OCI-LY7 (cell line): ENCODE results near the gene HCN3. TPM values are rescaled to one million over a fixed set of nuclear protein-coding genes. Genes with fewer than 3 reads are reported as not detected.

Source experiments
- BruUV-seq: library from RNA; stranded (reverse); fragments of 400-500 nt; replicated peaks from 2 replicates; lab custom pipeline; 2021; lab: Mats Ljungman, UMichigan
- CTCF ChIA-PET: fragments of 300-600 bp; sonication (Branson Sonifier 250); formaldehyde crosslinking; loops from one replicate; lab custom pipeline; 2022; ENCODE audit warnings: antibody characterized with exemption; ENCODE audit not compliant: unreplicated experiment; lab: Charles Lee
- POLR2A ChIA-PET: fragments of 300-600 bp; sonication (Branson Sonifier 250); formaldehyde crosslinking; loops from one replicate; lab custom pipeline; 2022; ENCODE audit warnings: antibody characterized with exemption; lab: Charles Lee
- DNase-seq: peaks from one replicate; pipeline ENCODE4 v3.0.0-alpha.2; 2015; ENCODE audit warnings: low spot score
- H2AFZ ChIP-seq: fragments of 200-600 bp; sonication (generic), shearing (Covaris generic); 2 replicates; pipeline ENCODE4 v1.6.1; 2014; ENCODE audit warnings: mild to moderate bottlenecking, antibody characterized with exemption, low read length, moderate library complexity
- H3K27ac ChIP-seq: fragments of 200-600 bp; sonication (generic); 2 replicates; pipeline ENCODE4 v1.5.1; 2014; ENCODE audit warnings: mixed run types, low read depth, mild to moderate bottlenecking, moderate library complexity, low read length, inconsistent platforms; ENCODE audit not compliant: poor library complexity, severe bottlenecking
- H3K36me3 ChIP-seq: fragments of 200-600 bp; sonication (generic); 2 replicates; pipeline ENCODE4 v1.6.1; 2014; ENCODE audit warnings: mild to moderate bottlenecking, antibody characterized with exemption, low read length, moderate library complexity, mixed read lengths; ENCODE audit not compliant: insufficient read depth
- H3K4me1 ChIP-seq: fragments of 200-600 bp; sonication (generic); 2 replicates; pipeline ENCODE4 v1.5.1; 2014; ENCODE audit warnings: mild to moderate bottlenecking, low read length; ENCODE audit not compliant: insufficient read depth, poor library complexity, severe bottlenecking
- H3K4me2 ChIP-seq: fragments of 200-600 bp; sonication (generic); 2 replicates; pipeline ENCODE4 v1.6.1; 2014; ENCODE audit warnings: mild to moderate bottlenecking, low read length
- H3K4me3 ChIP-seq: fragments of 200-600 bp; sonication (generic); 2 replicates; pipeline ENCODE4 v1.5.1; 2014; ENCODE audit warnings: mild to moderate bottlenecking, low read depth, low read length; ENCODE audit not compliant: poor library complexity, severe bottlenecking
- H3K79me2 ChIP-seq: fragments of 200-600 bp; sonication (generic); 2 replicates; pipeline ENCODE4 v1.6.1; 2016; ENCODE audit warnings: low read depth, mild to moderate bottlenecking, low read length, moderate library complexity, mixed read lengths; ENCODE audit not compliant: insufficient read depth
- H3K9me2 ChIP-seq: fragments of 200-600 bp; sonication (generic); 2 replicates; pipeline ENCODE4 v1.6.1; 2016; ENCODE audit warnings: mild to moderate bottlenecking, low read length, mixed read lengths; ENCODE audit not compliant: insufficient read depth
- H3K9me3 ChIP-seq: fragments of 200-600 bp; sonication (generic); 2 replicates; pipeline ENCODE4 v1.6.1; 2014; ENCODE audit warnings: mild to moderate bottlenecking, mixed run types, low read length, mixed read lengths
- H4K20me1 ChIP-seq: fragments of 200-600 bp; sonication (generic); 2 replicates; pipeline ENCODE4 v1.6.1; 2014; ENCODE audit warnings: mild to moderate bottlenecking, antibody characterized with exemption, low read length, moderate library complexity, mixed read lengths; ENCODE audit not compliant: insufficient read depth
- EZH2phosphoT487 ChIP-seq: fragments of 200-600 bp; sonication (generic); IDR thresholded peaks from 2 replicates; pipeline ENCODE4 v1.6.1; 2018; ENCODE audit warnings: low read depth, borderline replicate concordance, mild to moderate bottlenecking, mixed run types, antibody characterized with exemption, low read length, moderate library complexity, mixed read lengths
- intact Hi-C: fragments of 100-400 bp; cut with micrococcal nuclease; formaldehyde crosslinking; loops from one replicate; pipeline ENCODE4 v1.10.0; 2022; ENCODE audit not compliant: unreplicated experiment
- total RNA-seq, 2 experiments: library from RNA; depleted of rRNA in 1 of 2; stranded (reverse); fragments of >200 nt in 1 of 2; shearing (Covaris generic) in 1 of 2; gene quantifications; 2 replicates each; pipeline ENCODE4 v1.2.3, GENCODE V29; 2014 to 2022
- TF ChIP-seq, protein P1 (sequence below): fragments of 200-600 bp; sonication (generic); conservative IDR thresholded peaks from 2 replicates; pipeline ENCODE4 v1.5.1; 2014; ENCODE audit warnings: mild to moderate bottlenecking, antibody characterized with exemption, low read length, moderate library complexity, mixed read lengths

HCN3 gene
- total RNA-seq, 2 experiments from 2014 or later: 6.7 to 19.2 TPM

DNA sequence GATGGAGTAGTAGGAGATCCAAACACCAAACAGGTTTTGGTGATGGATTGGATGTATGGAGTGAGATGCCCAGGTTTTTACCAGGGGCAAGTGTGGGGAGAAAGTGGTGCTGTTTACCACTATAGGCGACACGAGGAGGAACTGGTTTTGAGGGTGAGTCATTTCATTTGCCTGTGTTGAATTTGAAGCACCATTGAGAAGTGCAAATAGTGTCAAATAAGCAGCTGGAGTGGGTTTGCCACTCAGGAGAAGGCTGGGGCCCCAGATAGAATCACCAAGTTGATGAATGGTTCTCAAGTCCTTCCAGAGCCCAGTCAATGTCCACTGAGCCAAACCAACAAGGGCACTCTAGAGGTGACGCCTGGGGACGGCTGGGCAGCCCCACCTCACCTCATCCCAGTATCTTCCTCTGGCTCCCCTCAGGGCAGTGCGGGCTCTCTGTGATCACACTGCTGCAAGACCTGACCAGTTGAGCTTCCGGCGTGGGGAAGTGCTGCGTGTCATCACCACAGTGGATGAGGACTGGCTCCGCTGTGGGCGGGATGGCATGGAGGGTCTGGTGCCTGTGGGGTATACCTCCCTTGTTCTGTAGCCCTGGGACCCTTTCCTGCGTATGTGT is 52.8 kb downstream of the HCN3 start:
- no peak for TF ChIP-seq EZH2phosphoT487
- TF ChIP-seq, protein P1, sequence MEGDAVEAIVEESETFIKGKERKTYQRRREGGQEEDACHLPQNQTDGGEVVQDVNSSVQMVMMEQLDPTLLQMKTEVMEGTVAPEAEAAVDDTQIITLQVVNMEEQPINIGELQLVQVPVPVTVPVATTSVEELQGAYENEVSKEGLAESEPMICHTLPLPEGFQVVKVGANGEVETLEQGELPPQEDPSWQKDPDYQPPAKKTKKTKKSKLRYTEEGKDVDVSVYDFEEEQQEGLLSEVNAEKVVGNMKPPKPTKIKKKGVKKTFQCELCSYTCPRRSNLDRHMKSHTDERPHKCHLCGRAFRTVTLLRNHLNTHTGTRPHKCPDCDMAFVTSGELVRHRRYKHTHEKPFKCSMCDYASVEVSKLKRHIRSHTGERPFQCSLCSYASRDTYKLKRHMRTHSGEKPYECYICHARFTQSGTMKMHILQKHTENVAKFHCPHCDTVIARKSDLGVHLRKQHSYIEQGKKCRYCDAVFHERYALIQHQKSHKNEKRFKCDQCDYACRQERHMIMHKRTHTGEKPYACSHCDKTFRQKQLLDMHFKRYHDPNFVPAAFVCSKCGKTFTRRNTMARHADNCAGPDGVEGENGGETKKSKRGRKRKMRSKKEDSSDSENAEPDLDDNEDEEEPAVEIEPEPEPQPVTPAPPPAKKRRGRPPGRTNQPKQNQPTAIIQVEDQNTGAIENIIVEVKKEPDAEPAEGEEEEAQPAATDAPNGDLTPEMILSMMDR: no peak
- Histone ChIP-seq H3K4me3 (no peak overlapping the region), H3K79me2 (no peaks in the 10 kb centered on the region), H3K36me3 (peaks cover 30% of the 10 kb centered on the region), H3K4me1 (no peaks in the 10 kb centered on the region), H3K9me2 (no peaks in the 10 kb centered on the region), H3K4me2 (no peak overlapping the region), H3K27ac (no peak overlapping the region), H4K20me1 (no peaks in the 10 kb centered on the region), H3K9me3 (no peaks in the 10 kb centered on the region), H2AFZ (no peak overlapping the region)
- CTCF ChIA-PET: no interaction called here
- POLR2A ChIA-PET: interaction anchor here (0.7 kb wide), 1 partner anchor 10 kb away, joined by 5 read pairs; no protein-coding TSS in a partner anchor
- no peak for DNase-seq
- intact Hi-C loops: no loop called here
- BruUV-seq: no TSS peak

DNA sequence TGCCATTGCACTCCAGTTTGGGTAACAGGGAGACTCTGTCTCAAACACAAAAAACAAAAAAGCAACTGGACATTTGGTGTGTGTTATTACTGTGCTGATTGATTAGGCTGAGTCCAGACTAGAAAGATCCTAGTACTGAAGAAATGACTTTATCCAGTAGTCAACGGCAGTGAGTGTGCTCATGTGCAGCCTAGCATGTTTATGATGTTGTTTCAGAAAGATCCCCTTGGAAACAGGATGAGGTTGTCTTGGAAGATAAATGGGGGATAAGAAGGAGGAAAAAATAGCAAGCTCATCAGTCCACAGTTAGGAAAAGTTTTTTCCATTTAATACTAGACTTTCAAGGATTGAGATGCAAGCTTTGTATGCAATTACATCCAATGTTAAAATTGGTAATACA is 57.7 kb downstream of the HCN3 start:
- no peak overlapping the region for H3K4me3 ChIP-seq
- H3K9me2 ChIP-seq: no peaks in the 10 kb centered on the region
- no peak for DNase-seq
- H3K9me3 ChIP-seq: no peaks in the 10 kb centered on the region
- no peak overlapping the region for H3K27ac ChIP-seq
- TF ChIP-seq, protein P1: no peak
- no peaks in the 10 kb centered on the region for H3K79me2 ChIP-seq
- BruUV-seq: no TSS peak
- ChIA-PET CTCF (no interaction called here), POLR2A (interaction anchor here (0.6 to 1.1 kb wide), 2 partner anchors 9 to 155 kb away, joined by 3 to 5 read pairs; no protein-coding TSS in a partner anchor)
- no peaks in the 10 kb centered on the region for H3K4me1 ChIP-seq
- peaks cover 72% of the 10 kb centered on the region for H3K36me3 ChIP-seq
- H3K4me2 ChIP-seq: no peak overlapping the region
- intact Hi-C loops: no loop called here
- H2AFZ ChIP-seq: no peak overlapping the region
- no peaks in the 10 kb centered on the region for H4K20me1 ChIP-seq

Other genes with a start within 250 kb of the HCN3 start
- gene DCST2, start 243.7 kb upstream of the HCN3 start, total RNA-seq (2014; rRNA removed; shearing (Covaris generic)): 0.85 and 1.7 TPM in 2 replicates
- 2.0 and 3.9 TPM in 2 replicates for gene DCST2, start 243.7 kb upstream of the HCN3 start, total RNA-seq (2022)
- not detected in 2 replicates for gene DCST1, start 243.6 kb upstream of the HCN3 start, total RNA-seq (2014; rRNA removed; shearing (Covaris generic))
- gene DCST1, start 243.6 kb upstream of the HCN3 start, total RNA-seq (2022): not detected in 2 replicates
- gene ADAM15, start 226.1 kb upstream of the HCN3 start, total RNA-seq (2014; rRNA removed; shearing (Covaris generic)): 14.2 and 19.7 TPM in 2 replicates
- 50.4 and 56.1 TPM in 2 replicates for gene ADAM15, start 226.1 kb upstream of the HCN3 start, total RNA-seq (2022)
- 10.5 and 11.5 TPM in 2 replicates for gene EFNA4, start 213.7 kb upstream of the HCN3 start, total RNA-seq (2014; rRNA removed; shearing (Covaris generic))
- gene EFNA4, start 213.7 kb upstream of the HCN3 start, total RNA-seq (2022): 9.0 and 10.1 TPM in 2 replicates
- gene EFNA3, start 198.6 kb upstream of the HCN3 start, total RNA-seq (2014; rRNA removed; shearing (Covaris generic)): 5.7 and 6.7 TPM in 2 replicates
- gene EFNA3, start 198.6 kb upstream of the HCN3 start, total RNA-seq (2022): 4.8 and 10.8 TPM in 2 replicates
- gene EFNA1, start 149.6 kb upstream of the HCN3 start, total RNA-seq (2014; rRNA removed; shearing (Covaris generic)): not detected in 2 replicates
- not detected in 2 replicates for gene EFNA1, start 149.6 kb upstream of the HCN3 start, total RNA-seq (2022)
- 11.6 and 12.3 TPM in 2 replicates for gene SLC50A1, start 141.6 kb upstream of the HCN3 start, total RNA-seq (2014; rRNA removed; shearing (Covaris generic))
- 46.1 and 48.0 TPM in 2 replicates for gene SLC50A1, start 141.6 kb upstream of the HCN3 start, total RNA-seq (2022)
- 32.5 and 41.8 TPM in 2 replicates for gene DPM3, start 136.9 kb upstream of the HCN3 start, total RNA-seq (2014; rRNA removed; shearing (Covaris generic))
- 56.2 and 65.9 TPM in 2 replicates for gene DPM3, start 136.9 kb upstream of the HCN3 start, total RNA-seq (2022)
- 80.5 and 128 TPM in 2 replicates for gene KRTCAP2, start 104.2 kb upstream of the HCN3 start, total RNA-seq (2014; rRNA removed; shearing (Covaris generic))
- gene KRTCAP2, start 104.2 kb upstream of the HCN3 start, total RNA-seq (2022): 141 and 166 TPM in 2 replicates
- gene TRIM46, start 103.6 kb upstream of the HCN3 start, total RNA-seq (2014; rRNA removed; shearing (Covaris generic)): 1.3 and 3.1 TPM in 2 replicates
- gene TRIM46, start 103.6 kb upstream of the HCN3 start, total RNA-seq (2022): 3.9 and 4.5 TPM in 2 replicates
- gene THBS3, start 69.6 kb upstream of the HCN3 start, total RNA-seq (2014; rRNA removed; shearing (Covaris generic)): 6.9 and 11.1 TPM in 2 replicates
- 28.7 and 37.1 TPM in 2 replicates for gene THBS3, start 69.6 kb upstream of the HCN3 start, total RNA-seq (2022)
- 67.6 and 70.2 TPM in 2 replicates for gene MTX1, start 68.8 kb upstream of the HCN3 start, total RNA-seq (2014; rRNA removed; shearing (Covaris generic))
- gene MTX1, start 68.8 kb upstream of the HCN3 start, total RNA-seq (2022): 43.9 and 45.7 TPM in 2 replicates
- gene ENTREP3, start 22.0 kb upstream of the HCN3 start, total RNA-seq (2014; rRNA removed; shearing (Covaris generic)): 6.6 and 9.1 TPM in 2 replicates
- 53.1 and 59.3 TPM in 2 replicates for gene ENTREP3, start 22.0 kb upstream of the HCN3 start, total RNA-seq (2022)
- gene SCAMP3, start 15.1 kb upstream of the HCN3 start, total RNA-seq (2014; rRNA removed; shearing (Covaris generic)): 45.4 and 58.3 TPM in 2 replicates
- 66.0 and 74.7 TPM in 2 replicates for gene SCAMP3, start 15.1 kb upstream of the HCN3 start, total RNA-seq (2022)
- 59.8 and 96.7 TPM in 2 replicates for gene CLK2, start 4.0 kb upstream of the HCN3 start, total RNA-seq (2014; rRNA removed; shearing (Covaris generic))
- 107 and 121 TPM in 2 replicates for gene CLK2, start 4.0 kb upstream of the HCN3 start, total RNA-seq (2022)
- gene PKLR, start 24.0 kb downstream of the HCN3 start, total RNA-seq (2014; rRNA removed; shearing (Covaris generic)): 0.19 TPM in 1 of 2 replicates, not detected in the other
- gene PKLR, start 24.0 kb downstream of the HCN3 start, total RNA-seq (2022): 0.18 and 0.51 TPM in 2 replicates
- 254 and 263 TPM in 2 replicates for gene FDPS, start 31.4 kb downstream of the HCN3 start, total RNA-seq (2014; rRNA removed; shearing (Covaris generic))
- 492 and 531 TPM in 2 replicates for gene FDPS, start 31.4 kb downstream of the HCN3 start, total RNA-seq (2022)
- gene RUSC1, start 43.4 kb downstream of the HCN3 start, total RNA-seq (2014; rRNA removed; shearing (Covaris generic)): 7.1 and 15.1 TPM in 2 replicates
- gene RUSC1, start 43.4 kb downstream of the HCN3 start, total RNA-seq (2022): 20.9 and 25.6 TPM in 2 replicates